ENCODE measurements around the gene PRKAR1B.
A peak's percentile ranks its signal among the peaks of the same experiment; 100 is the strongest.

PRKAR1B gene

DNA sequence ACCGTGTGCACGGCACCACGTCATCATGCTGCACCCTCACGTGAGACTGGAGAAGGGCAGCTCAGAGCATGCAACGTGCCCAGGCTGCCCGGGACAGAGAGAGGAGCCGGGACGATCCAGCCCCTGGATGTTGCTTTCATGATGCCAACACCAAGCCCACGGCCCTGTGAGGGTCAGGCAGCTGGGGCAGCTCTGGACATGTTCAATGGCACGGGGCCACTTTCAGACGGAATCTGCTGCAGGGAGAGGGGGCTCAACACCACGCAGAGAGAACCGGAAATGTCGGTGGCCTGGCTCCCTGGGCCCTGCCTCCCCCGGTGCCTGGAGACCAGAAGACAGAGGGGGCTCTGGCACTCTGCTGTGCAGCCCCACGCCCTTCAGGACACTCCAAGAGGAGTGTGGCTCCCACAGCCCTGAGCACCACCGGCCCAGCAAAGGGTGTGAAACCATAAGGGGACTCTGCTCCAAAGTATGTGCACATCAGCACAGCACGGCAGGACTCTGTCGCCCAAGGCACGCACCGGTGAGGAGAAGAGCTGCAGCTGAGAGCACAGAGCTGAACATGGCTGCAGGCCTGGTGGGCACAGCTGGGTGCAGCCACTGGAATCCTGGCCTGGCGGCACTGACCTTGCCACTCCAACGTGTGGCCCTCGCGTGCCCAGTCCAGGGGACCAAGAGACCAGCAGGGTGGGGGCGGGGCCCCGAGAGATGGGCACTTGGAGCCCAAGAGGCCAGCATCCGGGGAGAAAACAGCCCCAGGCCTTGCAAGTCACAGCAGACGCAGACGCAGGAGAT is 137.1 kb downstream of the PRKAR1B start:
- DNase-seq (ENCODE audit: low read depth in 2 of 2), result no peak

DNA sequence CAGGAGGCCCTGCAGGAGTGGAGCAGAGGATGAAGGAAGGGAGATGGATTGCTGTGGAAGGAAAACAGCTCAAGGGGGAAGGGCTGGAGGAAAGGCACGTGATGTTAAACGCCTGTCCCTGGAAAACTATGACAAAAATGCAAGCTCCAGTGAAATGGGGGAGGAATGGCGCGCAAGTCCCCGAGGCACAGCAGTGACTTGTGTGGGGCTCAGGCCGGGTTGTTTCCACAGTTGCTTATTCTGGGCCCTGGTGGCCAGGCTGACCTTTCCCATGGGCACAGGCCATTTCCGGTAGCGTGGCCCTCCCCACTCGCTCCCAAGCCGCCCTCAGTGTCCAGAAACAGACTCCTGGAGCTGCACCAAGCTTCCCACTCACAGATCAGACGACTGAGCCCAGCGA is 139.3 kb downstream of the PRKAR1B start:
- DNase-seq (ENCODE audit: low read depth in 2 of 2), result no peak

DNA sequence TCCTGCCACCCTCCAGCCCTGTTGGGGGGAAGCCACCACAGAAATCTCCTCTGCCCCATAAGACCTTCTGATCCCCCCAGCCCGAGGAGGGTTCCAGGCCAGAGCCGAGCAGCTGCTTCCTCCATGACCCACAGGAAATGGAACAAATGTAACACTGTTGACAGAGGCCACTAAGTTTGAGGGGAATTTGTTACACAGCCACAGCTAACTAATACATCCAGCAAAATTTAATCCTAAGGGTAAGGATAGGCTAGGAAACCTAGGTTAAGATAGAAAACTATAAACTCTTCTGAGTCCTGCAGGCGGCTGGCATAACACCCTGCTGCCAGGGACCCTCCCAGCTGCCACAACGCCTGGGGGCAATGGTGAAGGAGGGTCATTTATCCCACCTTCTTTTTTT is 140.6 kb downstream of the PRKAR1B start:
- DNase-seq (ENCODE audit: low read depth in 2 of 2), result no peak

DNA sequence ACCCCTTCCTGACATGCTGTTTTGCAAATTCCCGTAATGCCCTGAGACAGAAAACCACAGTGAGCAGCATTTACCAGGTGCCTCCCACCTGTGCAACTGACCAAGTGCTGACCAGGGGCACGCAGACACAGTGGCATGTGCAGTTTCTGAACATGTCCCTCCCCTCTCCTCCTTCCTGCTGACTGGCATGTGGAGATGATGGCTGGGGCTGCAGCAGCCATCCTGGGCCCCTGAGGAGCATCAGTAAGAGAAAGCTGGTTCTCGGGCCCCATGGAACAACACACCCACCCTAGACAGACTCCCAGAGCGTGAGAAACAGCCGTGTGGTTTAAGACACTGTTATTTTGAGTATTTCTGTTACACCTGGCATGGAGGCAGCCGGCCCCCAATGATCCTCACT is 141.2 kb downstream of the PRKAR1B start:
- no peak for DNase-seq (ENCODE audit: low read depth in 2 of 2)

DNA sequence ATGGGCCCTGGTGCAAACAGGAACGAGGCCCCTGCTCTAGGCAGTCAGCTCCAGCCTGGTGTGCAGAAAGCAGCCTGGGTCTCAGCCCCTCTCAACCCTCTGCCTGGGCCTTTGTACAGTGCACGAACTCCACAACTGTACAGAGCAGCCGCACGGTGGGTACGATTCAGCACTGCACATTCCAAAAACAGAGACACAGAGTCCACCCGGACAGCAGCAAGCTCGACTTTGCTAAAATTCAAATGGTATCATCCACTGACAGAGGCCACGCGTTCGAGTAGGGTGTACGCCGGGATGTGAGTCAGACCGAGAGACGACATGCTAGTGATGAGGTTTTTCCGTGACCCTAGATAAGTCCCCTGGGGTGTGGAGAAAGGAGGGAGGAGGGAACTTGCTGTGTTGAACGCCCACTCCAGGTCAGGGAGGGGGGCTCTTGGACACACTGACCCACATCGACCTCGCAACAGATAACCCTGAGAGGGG is 141.8 kb downstream of the PRKAR1B start:
- peak; percentile 49 to 56 for DNase-seq (ENCODE audit: low read depth in 2 of 2)

DNA sequence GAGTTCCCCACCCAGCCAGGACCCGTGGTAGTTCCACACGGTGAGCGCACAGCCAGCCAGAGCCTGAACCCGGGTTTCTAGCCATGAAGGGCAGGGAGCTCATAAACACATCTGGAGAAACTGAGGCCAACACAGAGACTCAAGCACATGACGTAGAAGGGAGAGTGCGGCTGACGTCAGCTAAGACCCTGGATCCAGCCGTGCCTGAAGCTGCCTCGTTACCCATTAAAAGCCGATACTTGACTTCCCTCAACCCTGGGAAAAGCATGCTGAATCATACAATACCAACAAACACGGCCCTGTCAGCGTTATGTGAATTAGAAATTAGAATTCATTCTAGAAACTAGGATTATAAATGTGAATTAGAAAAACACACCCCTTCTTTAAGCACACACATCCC is 142.3 kb downstream of the PRKAR1B start:
- no peak for DNase-seq (ENCODE audit: low read depth in 2 of 2)

DNA sequence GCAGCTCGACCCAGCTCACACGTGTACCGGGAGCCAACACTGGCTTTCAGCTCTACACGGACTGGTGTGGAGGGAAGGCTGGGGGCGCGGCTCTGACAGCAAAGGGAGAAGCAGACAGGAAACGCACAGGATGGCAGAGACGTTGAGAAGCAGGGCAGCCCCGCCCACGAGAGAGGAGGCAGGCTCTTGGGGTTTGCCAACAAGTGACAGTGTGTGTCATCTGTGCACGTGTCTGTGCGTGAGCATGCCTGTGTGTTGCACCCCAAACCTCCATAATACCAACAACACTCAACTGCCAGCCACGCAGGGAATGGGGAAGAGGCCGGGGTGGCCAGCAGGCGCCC is 143.0 kb downstream of the PRKAR1B start:
- DNase-seq (ENCODE audit: low read depth in 2 of 2), result peak; percentile 78 to 83

DNA sequence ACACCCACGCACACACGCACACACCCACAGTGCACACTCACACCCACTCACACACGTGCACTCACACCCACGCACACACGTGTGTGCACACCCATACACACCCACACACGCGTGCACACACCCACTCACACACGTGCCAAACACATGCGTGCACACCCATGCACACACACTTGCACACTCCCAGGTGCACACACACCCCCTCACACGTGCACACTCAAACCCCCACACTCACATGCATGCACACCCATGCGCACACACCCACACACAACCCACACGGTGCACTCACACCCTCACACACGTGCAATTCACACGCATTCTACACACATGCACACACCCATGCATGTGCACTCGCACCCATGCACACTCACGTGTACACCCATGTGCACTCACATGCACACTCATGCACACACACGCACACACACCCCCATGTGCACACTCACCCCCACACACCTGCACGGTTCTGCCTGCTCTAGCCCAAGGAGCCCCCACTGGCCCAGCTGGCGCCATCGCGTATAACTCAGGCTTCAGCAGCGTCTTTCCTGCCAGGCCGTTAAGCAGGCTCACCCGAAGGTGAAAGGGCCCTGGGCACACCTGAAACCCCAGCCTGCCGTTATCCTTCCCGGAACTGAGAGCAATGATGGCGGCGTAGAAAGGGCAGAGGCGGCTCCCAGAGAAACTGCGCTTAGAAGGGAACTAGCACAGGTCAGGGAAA is 143.5 kb downstream of the PRKAR1B start:
- no peak for DNase-seq (ENCODE audit: low read depth in 2 of 2)

DNA sequence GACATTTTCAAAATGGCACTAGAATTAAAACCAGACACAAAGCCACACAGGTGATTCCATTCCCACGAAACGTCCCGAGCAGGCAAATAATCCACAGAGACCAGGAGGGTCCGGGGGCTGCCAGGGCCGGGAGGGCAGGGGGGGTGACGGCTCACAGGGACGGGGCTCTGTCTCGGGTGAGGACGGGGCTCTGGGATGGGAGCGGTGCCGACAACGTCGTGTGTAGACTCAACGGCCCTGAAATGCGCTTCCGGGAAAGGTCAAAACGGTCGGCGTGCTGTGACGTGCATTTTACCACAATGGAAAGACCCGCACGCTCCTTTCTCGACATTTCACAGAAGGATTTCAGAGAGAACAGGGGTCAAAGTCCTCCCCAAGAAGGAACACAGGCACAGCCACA is 144.2 kb downstream of the PRKAR1B start:
- no peak for DNase-seq (ENCODE audit: low read depth in 2 of 2)

DNA sequence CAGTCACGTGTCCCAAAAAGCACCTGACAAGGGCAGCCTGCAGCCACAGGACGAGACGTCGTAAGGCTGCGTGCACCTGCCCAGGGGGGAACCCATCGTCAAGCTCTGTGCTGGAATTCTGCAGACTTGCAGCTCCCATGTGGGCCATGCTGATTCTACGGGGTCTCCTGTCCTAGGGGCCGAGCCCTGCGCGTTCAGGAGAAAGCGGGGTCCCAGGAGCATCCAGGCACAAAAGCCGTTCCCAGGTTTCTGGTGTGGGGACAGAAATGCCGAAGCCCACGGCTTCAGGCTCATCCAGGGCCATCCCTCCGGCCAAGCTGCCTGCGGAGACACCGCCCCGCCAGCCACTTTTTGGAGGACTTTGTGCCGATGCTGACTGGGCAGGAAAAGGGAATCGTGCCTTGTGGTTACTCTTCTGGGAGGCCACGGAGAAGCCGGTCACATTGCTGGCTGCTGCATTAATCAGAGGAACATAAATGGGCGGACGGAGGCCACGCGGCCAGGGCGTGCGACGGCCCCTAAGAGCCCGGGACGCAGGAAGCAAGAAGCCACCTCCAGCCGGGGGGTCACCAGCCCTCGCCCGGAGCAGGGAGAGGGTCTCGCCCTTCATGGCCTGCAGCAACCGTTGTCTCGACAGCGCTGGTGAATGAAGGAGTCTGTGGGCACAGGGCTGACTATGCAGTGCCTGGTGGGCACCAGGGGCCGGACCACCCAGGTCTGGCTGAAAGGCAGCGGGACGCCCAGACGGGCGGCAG is 144.8 kb downstream of the PRKAR1B start:
- no peak for DNase-seq (ENCODE audit: low read depth in 2 of 2)

DNA sequence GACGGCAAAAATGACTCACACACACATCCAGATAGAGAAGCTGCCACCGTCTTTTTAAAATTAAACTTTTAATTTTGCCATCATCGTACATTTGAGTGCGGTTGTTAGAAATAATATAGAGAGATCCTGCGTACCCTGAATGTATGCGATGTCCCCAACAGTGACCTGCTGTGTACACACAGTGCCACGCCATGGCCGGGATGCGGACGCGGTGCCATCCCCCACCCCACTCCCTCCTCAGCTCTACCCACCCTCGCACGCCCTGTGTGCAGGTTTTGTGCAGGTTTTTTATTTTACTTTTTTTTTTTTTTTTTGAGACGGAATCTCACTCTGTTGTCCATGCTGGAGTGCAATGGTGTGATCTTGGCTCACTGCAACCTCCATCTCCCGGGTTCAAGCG is 148.7 kb downstream of the PRKAR1B start:
- no peak for DNase-seq (ENCODE audit: low read depth in 2 of 2)

DNA sequence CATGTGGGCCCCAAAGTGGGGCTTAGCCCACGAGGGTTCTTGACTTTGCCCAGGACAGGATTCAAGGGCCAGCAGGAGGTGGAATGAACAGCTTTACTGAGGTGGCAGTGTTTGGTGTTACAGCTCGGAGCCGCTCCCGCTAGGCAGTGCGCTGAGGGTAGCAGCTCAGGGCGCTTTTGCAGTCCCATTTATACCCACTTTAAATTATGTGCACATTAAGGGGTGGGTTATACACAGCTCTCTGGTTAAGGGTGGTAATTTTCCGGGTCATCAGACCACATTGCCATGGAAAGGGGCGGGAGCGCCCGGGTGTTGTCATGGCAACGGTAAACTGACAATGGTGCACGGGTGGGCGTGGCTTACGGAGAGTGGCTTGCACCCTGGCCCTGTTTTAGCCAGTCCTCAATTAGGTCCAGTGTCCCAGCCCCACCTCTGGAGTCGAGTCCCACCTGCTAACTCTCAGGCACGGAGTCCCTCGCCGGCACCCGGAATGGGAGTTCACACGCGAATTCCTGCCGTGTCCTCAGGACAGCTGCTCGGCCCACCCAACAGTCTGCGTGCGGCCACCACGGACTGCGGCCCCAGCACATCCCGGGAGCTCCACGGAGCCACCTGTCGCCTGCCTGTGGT is 149.2 kb downstream of the PRKAR1B start:
- DNase-seq (ENCODE audit: low read depth in 2 of 2), result no peak

DNA sequence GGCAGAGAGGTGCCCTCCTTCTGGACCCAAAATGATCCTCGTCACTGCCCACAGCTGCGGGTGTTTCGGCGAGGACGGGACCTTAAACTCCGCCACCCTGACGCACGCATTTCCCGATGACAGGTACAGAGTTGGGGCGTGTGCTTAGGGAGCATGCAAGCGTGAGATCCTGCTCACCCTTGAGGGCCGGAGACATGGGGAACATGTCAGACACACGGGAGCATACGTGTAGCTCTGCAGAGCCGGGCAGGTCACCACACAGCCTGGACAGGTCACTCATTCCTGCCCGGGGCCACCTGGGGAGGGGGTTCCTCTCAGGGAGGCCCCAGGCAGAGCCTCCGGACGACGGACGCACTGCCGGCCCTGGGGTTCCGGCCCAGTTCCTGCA is 149.8 kb downstream of the PRKAR1B start:
- DNase-seq (ENCODE audit: low read depth in 2 of 2), result no peak

DNA sequence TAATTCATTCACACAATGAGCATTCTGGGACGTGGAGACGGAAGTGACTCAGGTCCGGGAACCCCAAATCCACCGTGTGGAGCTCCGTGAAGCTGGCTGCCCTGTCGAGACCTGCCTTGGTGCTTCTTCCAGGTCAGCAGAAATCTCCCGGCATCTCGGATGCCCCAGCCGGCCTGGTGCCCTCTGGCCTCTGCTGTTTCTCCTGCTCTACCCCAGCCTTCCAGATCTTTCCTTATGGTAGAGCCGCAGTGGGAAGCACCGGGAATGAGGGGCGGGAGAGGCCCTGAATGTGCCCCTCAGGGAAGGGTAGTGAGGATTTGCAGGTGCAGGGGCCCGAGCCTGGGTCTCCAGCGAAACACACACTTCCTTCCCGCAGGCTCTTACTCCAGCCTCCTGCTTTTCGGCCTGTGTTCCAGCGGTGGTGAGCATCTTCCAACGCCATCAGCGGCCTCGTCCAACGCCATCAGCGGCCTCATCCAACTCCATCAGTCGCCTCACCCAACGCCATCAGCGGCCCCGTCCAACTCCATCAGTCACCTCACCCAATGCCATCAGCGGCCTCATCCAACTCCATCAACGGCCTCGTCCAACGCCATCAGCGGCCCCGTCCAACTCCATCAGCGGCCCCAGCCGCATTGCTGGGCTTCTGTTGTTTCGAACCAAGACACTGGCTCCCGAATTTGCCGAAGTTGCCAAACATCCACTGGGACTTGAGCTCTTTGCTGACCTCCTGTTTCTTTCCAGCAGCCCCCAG is 150.4 kb downstream of the PRKAR1B start:
- DNase-seq (ENCODE audit: low read depth in 2 of 2), result no peak

DNA sequence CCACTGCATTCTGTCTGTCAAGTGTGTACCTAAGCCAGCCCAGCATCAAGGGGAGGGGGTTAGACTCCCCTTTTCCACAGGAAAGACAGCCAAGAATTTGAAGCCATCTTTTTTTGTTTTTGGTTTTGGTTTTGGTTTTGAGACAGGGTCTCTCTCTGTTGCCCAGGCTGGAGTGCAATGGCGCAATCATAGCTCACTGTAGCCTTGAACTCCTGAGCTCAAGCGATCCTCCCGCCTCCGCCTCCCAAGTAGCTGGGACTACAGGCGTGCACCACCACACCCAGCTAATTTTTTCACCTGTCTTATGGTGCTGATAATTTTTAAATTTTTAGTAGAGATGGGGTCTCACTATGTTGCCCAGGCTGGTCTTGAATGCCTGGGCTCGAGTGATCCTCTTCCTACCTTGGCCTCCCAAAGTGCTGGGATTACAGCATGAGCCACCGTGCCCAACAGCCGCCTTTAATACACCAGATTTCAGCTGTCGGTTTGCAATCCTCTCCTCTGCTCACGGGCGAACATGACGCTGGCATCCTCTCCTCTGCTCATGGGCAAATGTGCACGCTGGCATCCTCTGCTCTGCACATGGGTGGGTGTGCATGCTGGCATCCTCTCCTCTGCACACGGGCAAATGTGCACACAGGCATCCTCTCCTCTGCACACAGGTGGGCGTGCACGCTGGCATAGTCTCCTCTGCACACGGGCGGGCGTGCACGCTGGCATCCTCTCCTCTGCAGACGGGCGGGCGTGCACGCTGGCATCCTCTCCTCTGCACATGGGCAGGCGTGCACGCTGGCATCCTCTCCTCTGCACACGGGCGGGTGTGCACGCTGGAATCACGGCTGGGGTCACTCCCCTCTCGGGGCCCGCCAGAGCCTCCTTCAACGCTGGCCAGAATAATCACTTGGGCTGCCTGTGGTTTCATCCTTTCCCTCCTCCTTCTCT is 151.4 kb downstream of the PRKAR1B start:
- DNase-seq (ENCODE audit: low read depth in 2 of 2), result no peak

DNA sequence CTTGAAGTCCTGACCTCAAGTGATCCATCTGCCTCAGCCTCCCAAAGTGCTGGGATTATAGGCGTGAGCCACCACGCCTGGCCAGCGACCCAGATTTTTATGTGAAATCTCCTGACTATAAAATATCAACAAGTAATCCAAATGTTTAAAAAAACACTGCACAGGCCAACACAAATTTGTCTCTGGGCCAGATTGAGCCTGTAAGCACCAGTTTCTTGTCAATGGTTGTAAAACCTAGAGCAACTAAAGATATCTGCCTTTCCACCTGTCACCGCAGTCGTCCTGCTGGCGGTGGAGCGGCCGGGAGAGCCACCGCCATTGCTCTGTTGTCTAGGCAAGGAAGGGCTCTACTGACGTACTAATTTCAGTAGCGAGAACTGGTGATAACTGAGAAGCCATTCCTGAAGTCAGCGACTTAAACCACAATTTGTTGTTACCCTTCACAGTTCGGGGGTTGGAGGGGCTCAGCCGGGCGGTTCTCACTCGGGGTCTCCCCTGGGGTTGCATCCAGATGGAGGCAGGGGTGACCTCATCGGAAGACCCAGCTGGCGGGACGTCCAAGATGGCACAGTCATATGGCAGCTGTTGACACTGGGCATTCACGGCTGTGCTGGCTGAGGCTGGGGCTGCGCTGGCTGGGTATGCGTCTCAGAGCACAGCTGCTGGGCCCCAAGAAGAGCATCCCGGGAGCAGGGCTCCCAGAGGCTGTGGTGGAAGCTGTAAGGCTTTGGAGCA is 152.3 kb downstream of the PRKAR1B start:
- no peak for DNase-seq (ENCODE audit: low read depth in 2 of 2)

DNA sequence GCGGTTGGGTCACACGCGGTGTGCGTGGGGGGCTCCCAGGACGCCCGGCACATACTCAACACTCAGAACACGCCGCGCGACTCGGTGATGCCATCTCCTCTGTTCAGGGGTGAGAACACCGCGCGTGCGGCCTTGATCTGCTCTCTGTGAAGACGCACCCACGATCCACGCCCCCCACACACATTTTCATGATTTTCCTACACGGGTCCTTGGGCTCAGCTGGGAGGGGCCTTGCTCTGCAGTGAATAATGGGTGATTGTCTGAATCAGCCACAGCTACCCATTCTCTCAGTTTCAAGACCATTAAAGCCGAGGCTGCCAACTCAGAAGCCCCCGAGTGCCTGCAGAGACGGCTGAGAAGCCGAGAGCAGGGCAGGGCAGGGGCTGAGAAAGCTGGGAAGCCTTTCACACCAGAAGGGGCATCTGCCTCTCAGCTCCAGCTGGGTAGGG is 153.1 kb downstream of the PRKAR1B start:
- no peak for DNase-seq (ENCODE audit: low read depth in 2 of 2)

DNA sequence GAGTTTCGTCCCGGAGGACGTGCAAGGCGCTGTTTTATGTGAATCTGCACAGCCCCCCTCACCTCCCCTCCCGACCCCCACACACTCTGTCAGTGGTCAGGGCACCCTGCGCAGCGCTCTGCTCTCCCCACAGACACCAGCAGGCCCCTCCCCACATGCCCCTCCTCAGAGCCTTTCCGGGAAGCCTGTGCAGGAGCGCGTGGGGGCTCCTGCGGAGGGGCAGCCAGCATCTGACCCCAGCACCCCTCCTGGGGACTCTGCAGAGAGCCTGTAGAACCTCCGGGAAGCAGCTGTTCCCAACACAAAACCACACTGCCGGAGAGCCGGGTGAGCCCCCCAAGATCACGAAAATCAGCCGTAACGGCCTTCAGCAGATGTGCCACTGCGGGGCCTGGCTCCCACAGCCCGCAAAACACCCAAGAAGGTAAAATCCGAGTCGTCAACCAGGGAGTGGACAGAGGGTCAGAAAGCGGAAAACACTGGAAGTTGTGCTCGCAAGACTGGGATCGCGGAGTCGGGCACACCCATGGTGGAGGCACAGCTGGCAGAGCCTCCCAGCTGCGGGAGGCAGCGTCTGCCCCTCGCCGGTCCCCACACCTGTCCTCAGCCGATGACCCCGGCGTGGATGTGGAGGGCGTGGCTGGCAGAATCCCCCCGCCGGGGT is 153.7 kb downstream of the PRKAR1B start:
- DNase-seq (ENCODE audit: low read depth in 2 of 2), result no peak

All from stimulated activated CD4-positive, alpha-beta T cell treated with anti-CD3 and anti-CD28 coated beads, Interleukin-1b, Interleukin-23, amount 100 ng/mL, for 4 hours (primary cell).